Raji (cell line): ENCODE measurements around the gene HIRIP3.

ENCODE experiments used
- POLR2A ChIP-seq: IDR thresholded peaks from 2 replicates; pipeline ENCODE4 v1.6.1; 2011; ENCODE audit warnings: low read depth, low read length, control low read depth; ENCODE audit not compliant: insufficient read depth

HIRIP3 gene

GRCh38 chr16:29982560-29983419, 12.6 kb downstream of the HIRIP3 start:
- no peak for TF ChIP-seq POLR2A

GRCh38 chr16:29978564-29979270, 16.7 kb downstream of the HIRIP3 start:
- TF ChIP-seq POLR2A = no peak

- no peak for TF ChIP-seq POLR2A
These were observed 17.3 kb downstream of the HIRIP3 start for GRCh38 chr16:29978081-29978480.

GRCh38 chr16:29977063-29977825, 18.2 kb downstream of the HIRIP3 start:
- no peak for TF ChIP-seq POLR2A

GRCh38 chr16:29975811-29976511, 19.5 kb downstream of the HIRIP3 start:
- no peak for TF ChIP-seq POLR2A

GRCh38 chr16:29975134-29975538, 20.3 kb downstream of the HIRIP3 start:
- TF ChIP-seq POLR2A = no peak

- TF ChIP-seq POLR2A = no peak
These were observed 20.9 kb downstream of the HIRIP3 start for GRCh38 chr16:29974291-29975133.

GRCh38 chr16:29973384-29974246, 21.8 kb downstream of the HIRIP3 start, which contains the start of gene TAOK2:
TSS of gene TAOK2 (plus strand) at chr16:29973868. CDS start at chr16:29977773, 3,905 bp downstream.
- TF ChIP-seq POLR2A = peak; percentile 90

GRCh38 chr16:29972992-29973383, 22.4 kb downstream of the HIRIP3 start:
- no peak for TF ChIP-seq POLR2A

- no peak for TF ChIP-seq POLR2A
These were observed 22.9 kb downstream of the HIRIP3 start for GRCh38 chr16:29972500-29972899.

- TF ChIP-seq POLR2A = no peak
These were observed 24.1 kb downstream of the HIRIP3 start for GRCh38 chr16:29971304-29971703.

GRCh38 chr16:29968205-29968604, 27.2 kb downstream of the HIRIP3 start:
- no peak for TF ChIP-seq POLR2A

- no peak for TF ChIP-seq POLR2A
These were observed 32.2 kb downstream of the HIRIP3 start for GRCh38 chr16:29963021-29963743.
